ENCODE data around the gene LMF2.
"Not testable (repeated sequence)": the region's sequence is repeated elsewhere in the genome, so short reads cannot be mapped to it uniquely, and the experiment has no call there.

LMF2 gene

DNA sequence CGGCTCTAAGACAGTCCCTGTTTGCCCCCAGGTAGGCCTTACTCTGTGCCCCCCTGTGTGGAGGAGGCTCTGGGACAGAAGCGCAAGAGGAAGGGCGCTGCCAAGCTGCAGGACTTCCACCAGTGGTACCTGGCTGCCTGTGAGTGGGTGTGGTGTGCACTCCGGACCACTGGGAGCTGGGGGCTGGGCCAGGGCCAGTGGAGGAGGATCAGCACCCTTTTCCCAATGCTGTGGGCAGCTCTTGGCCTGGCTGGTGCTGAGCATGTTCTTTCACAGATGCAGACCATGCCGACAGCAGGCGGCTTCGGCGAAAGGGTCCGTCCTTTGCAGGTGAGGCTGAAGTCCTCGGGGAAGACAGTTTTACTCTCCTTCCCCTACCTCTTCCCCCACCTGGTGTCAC, 14.2 kb upstream of the LMF2 start:
- peaks cover 11% of the 10 kb centered on the region; the same call in 1 of the 2 replicates for H3K79me2 ChIP-seq (ENCODE audit: insufficient read depth, low read length)
- H3F3A ChIP-seq (ENCODE audit: insufficient read depth) = no peaks in the 10 kb centered on the region
- H3K36me3 ChIP-seq (ENCODE audit: low read length) = no peaks in the 10 kb centered on the region
- H3K4me2 ChIP-seq (ENCODE audit: low read depth, low read length, poor library complexity, severe bottlenecking) = no peak overlapping the region
- TF ChIP-seq, protein P1, sequence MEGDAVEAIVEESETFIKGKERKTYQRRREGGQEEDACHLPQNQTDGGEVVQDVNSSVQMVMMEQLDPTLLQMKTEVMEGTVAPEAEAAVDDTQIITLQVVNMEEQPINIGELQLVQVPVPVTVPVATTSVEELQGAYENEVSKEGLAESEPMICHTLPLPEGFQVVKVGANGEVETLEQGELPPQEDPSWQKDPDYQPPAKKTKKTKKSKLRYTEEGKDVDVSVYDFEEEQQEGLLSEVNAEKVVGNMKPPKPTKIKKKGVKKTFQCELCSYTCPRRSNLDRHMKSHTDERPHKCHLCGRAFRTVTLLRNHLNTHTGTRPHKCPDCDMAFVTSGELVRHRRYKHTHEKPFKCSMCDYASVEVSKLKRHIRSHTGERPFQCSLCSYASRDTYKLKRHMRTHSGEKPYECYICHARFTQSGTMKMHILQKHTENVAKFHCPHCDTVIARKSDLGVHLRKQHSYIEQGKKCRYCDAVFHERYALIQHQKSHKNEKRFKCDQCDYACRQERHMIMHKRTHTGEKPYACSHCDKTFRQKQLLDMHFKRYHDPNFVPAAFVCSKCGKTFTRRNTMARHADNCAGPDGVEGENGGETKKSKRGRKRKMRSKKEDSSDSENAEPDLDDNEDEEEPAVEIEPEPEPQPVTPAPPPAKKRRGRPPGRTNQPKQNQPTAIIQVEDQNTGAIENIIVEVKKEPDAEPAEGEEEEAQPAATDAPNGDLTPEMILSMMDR (IDR thresholded peaks at IDR 0.05; ENCODE audit: insufficient read depth, low read length, poor library complexity, severe bottlenecking) = no peak
- TF ChIP-seq EZH2phosphoT487 (conservative IDR thresholded peaks at IDR 0.05; ENCODE audit: low read length) = no peak
- no peaks in the 10 kb centered on the region for H4K20me1 ChIP-seq (ENCODE audit: low read depth, low read length)
- no peaks in the 10 kb centered on the region for H3K9me3 ChIP-seq (ENCODE audit: insufficient read depth, low read length)
- no peaks in the 10 kb centered on the region for H3K27me3 ChIP-seq (ENCODE audit: low read length)
- H2AFZ ChIP-seq (ENCODE audit: low read depth, low read length, severe bottlenecking) = no peak overlapping the region
- H3K9me2 ChIP-seq (replicated peaks; ENCODE audit: insufficient read depth, low read length) = no peaks in the 10 kb centered on the region
- no peak overlapping the region for H3K9ac ChIP-seq (ENCODE audit: low read length)
- no peak overlapping the region for H3K27ac ChIP-seq (ENCODE audit: low read depth, low read length)
- H3K4me3 ChIP-seq (ENCODE audit: insufficient read depth, low read length, poor library complexity, severe bottlenecking) = no peak overlapping the region

DNA sequence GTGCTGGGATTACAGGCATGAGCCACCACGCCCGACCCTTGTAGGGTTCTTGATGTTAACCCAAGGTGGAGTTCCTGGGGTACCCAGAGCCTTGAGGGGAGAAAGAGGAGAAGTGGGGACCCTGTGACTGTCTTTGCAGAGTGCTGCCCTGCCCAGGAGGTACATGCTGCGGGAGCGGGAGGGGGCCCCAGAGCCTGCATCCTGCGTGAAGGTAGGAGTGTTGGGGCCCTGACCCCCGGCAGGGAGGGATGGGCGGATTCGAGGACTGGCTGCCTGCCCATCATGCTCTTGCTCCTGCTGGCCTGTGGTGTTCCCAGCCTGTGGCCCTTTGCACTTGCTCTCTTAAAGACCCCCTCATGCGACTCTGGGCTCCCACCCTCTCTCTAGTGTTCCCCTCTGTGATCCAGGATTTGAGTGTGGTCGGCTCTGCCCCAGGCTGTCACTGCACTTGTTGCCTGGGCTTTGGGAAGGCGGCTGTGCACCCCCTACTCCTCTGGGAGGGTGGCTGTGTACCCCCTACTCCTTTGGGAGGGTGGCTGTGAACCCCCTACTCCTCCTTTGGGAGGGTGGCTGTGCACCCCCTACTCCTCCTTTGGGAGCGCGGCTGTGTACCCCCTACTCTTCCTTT, 13.4 kb upstream of the LMF2 start:
- H3K4me2 ChIP-seq (ENCODE audit: low read depth, low read length, poor library complexity, severe bottlenecking) = no peak overlapping the region
- no peaks in the 10 kb centered on the region for H3K9me3 ChIP-seq (ENCODE audit: insufficient read depth, low read length)
- TF ChIP-seq, protein P1 (IDR thresholded peaks at IDR 0.05; ENCODE audit: insufficient read depth, low read length, poor library complexity, severe bottlenecking) = no peak
- TF ChIP-seq EZH2phosphoT487 (conservative IDR thresholded peaks at IDR 0.05; ENCODE audit: low read length) = no peak
- H3K4me3 ChIP-seq (ENCODE audit: insufficient read depth, low read length, poor library complexity, severe bottlenecking) = no peak overlapping the region
- H4K20me1 ChIP-seq (ENCODE audit: low read depth, low read length) = no peaks in the 10 kb centered on the region
- H3F3A ChIP-seq (ENCODE audit: insufficient read depth) = no peaks in the 10 kb centered on the region
- H3K36me3 ChIP-seq (ENCODE audit: low read length) = no peaks in the 10 kb centered on the region
- H3K9ac ChIP-seq (ENCODE audit: low read length) = no peak overlapping the region
- H3K79me2 ChIP-seq (ENCODE audit: insufficient read depth, low read length) = peaks cover 19% of the 10 kb centered on the region
- H3K9me2 ChIP-seq (replicated peaks; ENCODE audit: insufficient read depth, low read length) = no peaks in the 10 kb centered on the region
- no peak overlapping the region for H3K27ac ChIP-seq (ENCODE audit: low read depth, low read length)
- no peaks in the 10 kb centered on the region for H3K27me3 ChIP-seq (ENCODE audit: low read length)
- H2AFZ ChIP-seq (ENCODE audit: low read depth, low read length, severe bottlenecking) = no peak overlapping the region

DNA sequence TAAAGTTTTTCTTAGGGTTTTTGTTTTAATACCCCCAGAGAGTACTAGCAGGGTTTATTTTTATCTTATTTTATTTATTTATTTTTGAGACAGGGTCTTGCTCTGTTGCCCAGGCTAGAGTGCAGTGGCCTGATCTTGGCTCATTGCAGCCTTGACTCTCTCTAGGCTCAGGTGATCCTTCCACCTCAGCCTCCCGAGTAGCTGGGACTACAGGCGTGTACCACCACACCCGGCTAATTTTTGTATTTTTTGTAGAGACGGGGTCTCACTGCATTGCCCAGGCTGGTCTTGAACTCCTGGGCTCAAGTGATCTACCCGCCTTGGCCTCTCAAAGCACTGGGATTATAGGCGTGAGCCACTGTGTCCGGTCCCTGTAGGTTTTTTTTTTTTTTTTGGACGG, 12.7 kb upstream of the LMF2 start:
- not testable (repeated sequence) for H3K36me3 ChIP-seq (ENCODE audit: low read length); H3K9ac ChIP-seq (ENCODE audit: low read length); H3F3A ChIP-seq (ENCODE audit: insufficient read depth); H4K20me1 ChIP-seq (ENCODE audit: low read depth, low read length); H3K27me3 ChIP-seq (ENCODE audit: low read length); H3K9me2 ChIP-seq (replicated peaks; ENCODE audit: insufficient read depth, low read length); H3K4me3 ChIP-seq (ENCODE audit: insufficient read depth, low read length, poor library complexity, severe bottlenecking); H3K4me2 ChIP-seq (ENCODE audit: low read depth, low read length, poor library complexity, severe bottlenecking); H3K9me3 ChIP-seq (ENCODE audit: insufficient read depth, low read length); H2AFZ ChIP-seq (ENCODE audit: low read depth, low read length, severe bottlenecking); H3K27ac ChIP-seq (ENCODE audit: low read depth, low read length)
- peaks cover 23% of the 10 kb centered on the region for H3K79me2 ChIP-seq (ENCODE audit: insufficient read depth, low read length)

DNA sequence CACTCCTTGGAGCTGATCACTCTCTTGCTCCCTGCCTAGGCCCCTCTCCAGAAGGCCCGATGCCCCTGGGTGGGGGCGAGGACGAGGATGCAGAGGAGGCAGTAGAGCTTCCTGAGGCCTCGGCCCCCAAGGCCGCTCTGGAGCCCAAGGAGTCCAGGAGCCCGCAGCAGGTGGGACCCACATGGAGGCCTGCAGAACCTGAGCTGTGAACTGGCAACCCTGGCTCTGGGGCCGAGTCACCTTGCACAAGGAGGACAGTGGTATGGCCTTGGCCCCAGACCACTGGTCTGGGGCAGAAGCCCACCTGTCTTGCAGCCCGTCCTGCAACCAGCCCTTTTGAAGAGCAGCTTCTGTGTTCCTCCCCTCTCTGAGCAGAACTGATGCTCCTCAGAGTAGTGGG, 11.6 kb upstream of the LMF2 start:
- TF ChIP-seq, protein P1 (IDR thresholded peaks at IDR 0.05; ENCODE audit: insufficient read depth, low read length, poor library complexity, severe bottlenecking) = no peak
- TF ChIP-seq EZH2phosphoT487 (conservative IDR thresholded peaks at IDR 0.05; ENCODE audit: low read length) = no peak
- no peaks in the 10 kb centered on the region for H3F3A ChIP-seq (ENCODE audit: insufficient read depth)
- H3K79me2 ChIP-seq (ENCODE audit: insufficient read depth, low read length) = peaks cover 25% of the 10 kb centered on the region
- H3K4me2 ChIP-seq (ENCODE audit: low read depth, low read length, poor library complexity, severe bottlenecking) = no peak overlapping the region
- no peaks in the 10 kb centered on the region for H3K36me3 ChIP-seq (ENCODE audit: low read length)
- H3K9me2 ChIP-seq (replicated peaks; ENCODE audit: insufficient read depth, low read length) = no peaks in the 10 kb centered on the region
- H2AFZ ChIP-seq (ENCODE audit: low read depth, low read length, severe bottlenecking) = no peak overlapping the region
- no peaks in the 10 kb centered on the region for H4K20me1 ChIP-seq (ENCODE audit: low read depth, low read length)
- no peak overlapping the region for H3K9ac ChIP-seq (ENCODE audit: low read length)
- no peak overlapping the region for H3K4me3 ChIP-seq (ENCODE audit: insufficient read depth, low read length, poor library complexity, severe bottlenecking)
- H3K9me3 ChIP-seq (ENCODE audit: insufficient read depth, low read length) = no peaks in the 10 kb centered on the region
- no peaks in the 10 kb centered on the region for H3K27me3 ChIP-seq (ENCODE audit: low read length)
- no peak overlapping the region for H3K27ac ChIP-seq (ENCODE audit: low read depth, low read length)
